CD4-positive, alpha-beta T cell treated with Interleukin-15 for 1 hour (primary cell): ENCODE data around the gene MAML2.
"Not testable (repeated sequence)": the region's sequence is repeated elsewhere in the genome, so short reads cannot be mapped to it uniquely, and the experiment has no call there.

ENCODE experiments used
- DNase-seq: peaks from one replicate; pipeline ENCODE4 v3.0.0-alpha.2; 2020

Gene MAML2

GRCh38 chr11:96204366-96204659 lies 138.7 kb downstream of the MAML2 start:
- DNase-seq, result no peak

GRCh38 chr11:96203567-96204365 lies 139.2 kb downstream of the MAML2 start:
- DNase-seq, result no peak

- DNase-seq, result no peak
Measured at GRCh38 chr11:96200243-96200642, 142.8 kb downstream of the MAML2 start.

- no peak for DNase-seq
Measured at GRCh38 chr11:96199563-96200025, 143.4 kb downstream of the MAML2 start.

GRCh38 chr11:96197801-96198701 lies 144.9 kb downstream of the MAML2 start:
- DNase-seq, result no peak

- no peak for DNase-seq
Measured at GRCh38 chr11:96197103-96197502, 145.9 kb downstream of the MAML2 start.

- DNase-seq, result no peak
Measured at GRCh38 chr11:96196181-96196662, 146.8 kb downstream of the MAML2 start.

- DNase-seq, result no peak
Measured at GRCh38 chr11:96195671-96196070, 147.3 kb downstream of the MAML2 start.

- no peak for DNase-seq
Measured at GRCh38 chr11:96194581-96195374, 148.2 kb downstream of the MAML2 start.

- DNase-seq, result no peak
Measured at GRCh38 chr11:96193745-96194443, 149.1 kb downstream of the MAML2 start.

- DNase-seq, result no peak
Measured at GRCh38 chr11:96191752-96192151, 151.2 kb downstream of the MAML2 start.

GRCh38 chr11:96189351-96189750 lies 153.6 kb downstream of the MAML2 start:
- no peak for DNase-seq

- DNase-seq, result no peak
Measured at GRCh38 chr11:96188243-96189006, 154.6 kb downstream of the MAML2 start.

GRCh38 chr11:96187822-96188221 lies 155.2 kb downstream of the MAML2 start:
- DNase-seq, result no peak

GRCh38 chr11:96186806-96187205 lies 156.2 kb downstream of the MAML2 start:
- no peak for DNase-seq

- no peak for DNase-seq
Measured at GRCh38 chr11:96185220-96185768, 157.7 kb downstream of the MAML2 start.

- not testable (repeated sequence) for DNase-seq
Measured at GRCh38 chr11:96180937-96181336, 162.1 kb downstream of the MAML2 start.

- no peak for DNase-seq
Measured at GRCh38 chr11:96180341-96180740, 162.7 kb downstream of the MAML2 start.

- DNase-seq, result no peak
Measured at GRCh38 chr11:96179905-96180304, 163.1 kb downstream of the MAML2 start.

- no peak for DNase-seq
Measured at GRCh38 chr11:96178887-96179279, 164.1 kb downstream of the MAML2 start.
